ENCODE data around the gene WBP2NL.
"Not testable (repeated sequence)": the region's sequence is repeated elsewhere in the genome, so short reads cannot be mapped to it uniquely, and the experiment has no call there.

Gene WBP2NL

DNA sequence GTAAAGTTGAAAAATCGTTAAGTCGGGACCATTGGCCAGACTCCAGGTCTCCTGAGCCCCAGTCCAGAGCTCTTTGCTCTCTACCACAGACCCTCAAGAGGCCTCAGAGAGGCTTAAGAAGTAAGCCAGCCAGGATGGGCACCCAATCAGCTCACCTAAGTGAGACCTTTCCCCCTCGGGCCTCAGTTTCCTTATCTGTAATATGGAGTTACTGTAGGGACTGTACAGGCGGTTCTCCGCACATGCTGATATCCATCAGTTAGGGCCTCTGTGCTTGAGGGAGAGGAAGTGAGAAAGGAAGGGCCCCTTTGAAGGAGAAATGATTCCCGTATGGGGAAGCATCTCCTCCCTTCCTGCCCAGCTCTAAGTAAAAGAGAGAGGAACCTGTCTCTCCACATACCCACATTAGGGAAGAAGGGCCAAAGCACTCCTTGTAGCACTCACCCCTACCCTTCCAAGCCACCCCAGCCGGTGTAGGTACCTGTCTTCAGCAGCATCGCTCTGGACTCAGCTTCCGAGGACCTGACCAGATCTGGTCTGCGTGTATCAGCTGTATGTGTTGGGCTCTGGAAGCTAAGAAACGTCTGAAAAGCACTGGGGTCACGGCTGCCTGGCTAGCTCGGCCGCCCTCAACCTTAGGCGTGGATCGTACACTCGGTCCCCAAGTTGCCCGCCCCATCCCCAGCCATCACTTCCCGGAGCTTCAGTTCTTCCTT is 71.4 kb downstream of the WBP2NL start:
- H3K27ac ChIP-seq = no peak overlapping the region
- peak overlapping the region; percentile 88 for H3K9ac ChIP-seq (ENCODE audit: insufficient read length)

DNA sequence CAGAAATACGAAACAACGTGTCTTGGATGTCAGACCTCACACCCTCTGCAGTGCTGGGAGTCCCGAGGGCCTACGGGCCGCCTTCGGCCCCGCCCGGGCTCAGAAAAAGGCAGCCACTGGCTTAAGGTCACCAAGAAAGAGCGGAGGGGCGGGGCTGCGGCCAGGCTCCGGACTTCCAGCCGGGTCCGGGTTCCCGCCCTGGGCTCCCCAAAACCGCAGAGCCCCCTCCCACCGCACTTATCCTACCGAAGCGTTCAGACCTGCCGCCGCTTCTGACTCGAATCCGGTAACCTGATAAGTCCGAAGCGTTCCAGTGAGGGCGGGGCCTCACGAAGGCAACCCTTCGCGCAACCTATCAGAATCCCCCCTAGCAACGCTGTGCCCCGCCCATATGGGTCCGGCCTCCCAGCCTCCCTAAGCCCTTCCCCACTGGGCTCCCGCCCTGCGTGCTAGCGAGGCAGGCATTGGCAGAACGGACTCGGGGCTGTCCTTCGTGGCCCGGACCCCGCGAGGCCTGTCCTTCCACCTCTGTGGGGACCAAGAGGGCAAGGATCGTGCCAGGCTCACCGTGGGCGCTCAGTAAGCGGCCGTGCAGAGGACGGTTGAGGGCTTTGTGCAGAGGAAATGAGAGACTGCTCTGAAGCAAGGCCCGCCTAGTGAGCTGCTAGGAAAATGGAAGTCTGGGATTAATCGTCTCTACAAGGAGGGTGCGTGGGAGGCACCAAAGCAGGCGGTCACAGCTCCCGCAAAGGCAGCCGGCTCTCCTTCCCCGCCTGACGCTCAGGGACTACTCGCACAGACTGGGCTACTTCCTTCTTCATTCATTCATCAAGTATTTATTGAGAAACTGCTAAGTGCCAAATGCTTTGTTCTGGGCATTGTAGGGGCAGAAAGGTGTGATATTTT is 72.2 kb downstream of the WBP2NL start, which contains the start of gene NAGA:
NAGA (minus strand) TSS at position 296 of the 906 bp plus-strand sequence. CDS start 515 bp downstream, outside the sequence.
- Histone ChIP-seq H3K9me3 (ENCODE audit: low read depth, low read length) (no peaks in the 10 kb centered on the region), H3K9ac (ENCODE audit: insufficient read length) (peak within 1 kb of the TSS; percentile 88), H3K36me3 (ENCODE audit: insufficient read depth, low read length) (no peaks in the 10 kb centered on the region), H3K27ac (peak within 1 kb of the TSS; percentile 78; the same call in 1 of the 2 replicates), H3K4me3 (peak within 1 kb of the TSS; percentile 94)
- TF ChIP-seq POLR2AphosphoS5 (IDR thresholded peaks at IDR 0.05; ENCODE audit: borderline replicate concordance, low read depth, low read length) (peak; percentile 96), FOXP2 (optimal IDR thresholded peaks at IDR 0.05; ENCODE audit: control extremely low read depth, extremely low read length, insufficient read depth) (no peak), EZH2 (IDR thresholded peaks at IDR 0.05) (no peak)
- DNase-seq (ENCODE audit: low read depth, low spot score) = peak; percentile 72

More for the DNA sequence above, 71.4 kb downstream of the WBP2NL start:
- TF ChIP-seq EZH2 (IDR thresholded peaks at IDR 0.05) = no peak
- TF ChIP-seq FOXP2 (optimal IDR thresholded peaks at IDR 0.05; ENCODE audit: control extremely low read depth, extremely low read length, insufficient read depth) = no peak
- no peak for TF ChIP-seq POLR2AphosphoS5 (IDR thresholded peaks at IDR 0.05; ENCODE audit: borderline replicate concordance, low read depth, low read length)
- Histone ChIP-seq H3K9me3 (ENCODE audit: low read depth, low read length) (no peaks in the 10 kb centered on the region), H3K36me3 (ENCODE audit: insufficient read depth, low read length) (no peaks in the 10 kb centered on the region), H3K4me3 (peak overlapping the region; percentile 94)
- no peak for DNase-seq (ENCODE audit: low read depth, low spot score)

DNA sequence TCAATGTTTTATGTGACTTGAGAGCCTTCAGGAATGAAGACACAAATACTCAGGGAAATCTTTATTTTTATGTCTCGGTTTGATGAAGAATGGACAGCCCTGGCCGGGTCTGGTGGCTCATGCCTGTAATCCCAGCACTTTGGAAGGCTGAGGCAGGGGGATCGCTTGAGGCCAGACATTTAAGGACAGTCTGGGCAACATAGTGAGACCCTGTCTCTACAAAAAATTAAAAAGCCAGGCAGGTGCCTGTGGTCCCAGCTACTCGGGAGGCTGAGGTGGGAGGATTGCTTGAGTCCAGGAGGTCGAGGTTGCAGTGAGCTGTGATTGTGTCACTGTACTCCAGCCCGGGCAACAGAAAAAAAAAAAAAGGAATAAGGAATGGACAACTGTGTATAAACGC is 72.9 kb downstream of the WBP2NL start:
- H3K27ac ChIP-seq = peak overlapping the region; percentile 78; the same call in 1 of the 2 replicates

DNA sequence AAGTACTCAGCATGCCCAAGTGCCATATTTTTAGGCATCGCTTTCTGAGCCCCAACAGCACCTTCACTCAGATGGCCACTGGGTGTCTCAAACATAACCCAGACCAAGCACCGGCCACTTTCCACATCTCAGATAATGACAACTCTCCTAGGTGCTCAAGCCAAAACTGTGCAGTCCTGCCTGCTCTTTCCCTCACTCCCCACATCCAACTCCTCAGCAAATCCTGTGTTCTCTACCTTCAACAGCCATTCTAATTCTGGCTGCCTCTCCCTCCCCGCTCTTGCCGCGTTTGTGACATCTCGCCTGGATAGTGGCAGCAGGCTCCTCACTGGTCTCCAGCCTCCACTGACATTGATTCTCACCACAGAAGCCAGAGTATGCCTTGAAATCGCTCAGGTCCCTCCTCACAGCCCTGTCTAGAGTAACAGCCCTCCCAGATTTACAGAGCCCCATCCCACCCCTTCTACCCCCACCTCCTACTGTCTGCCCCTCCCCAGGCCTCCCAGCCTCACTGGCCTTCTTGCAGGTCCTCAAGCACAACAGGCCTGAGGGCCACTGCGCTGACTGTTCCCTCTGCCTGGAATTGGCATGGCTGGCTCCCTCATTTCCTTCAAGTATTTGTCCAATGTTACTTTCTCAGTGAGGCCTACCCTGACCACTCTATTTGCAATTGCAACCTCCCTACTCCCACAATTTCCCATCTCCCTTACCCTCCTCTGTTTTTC is 74.2 kb downstream of the WBP2NL start:
- no peak for TF ChIP-seq POLR2AphosphoS5 (IDR thresholded peaks at IDR 0.05; ENCODE audit: borderline replicate concordance, low read depth, low read length)
- TF ChIP-seq FOXP2 (optimal IDR thresholded peaks at IDR 0.05; ENCODE audit: control extremely low read depth, extremely low read length, insufficient read depth) = no peak
- TF ChIP-seq EZH2 (IDR thresholded peaks at IDR 0.05) = no peak

More for the DNA sequence above, 72.9 kb downstream of the WBP2NL start:
- H3K4me3 ChIP-seq = peak overlapping the region; percentile 94
- H3K9me3 ChIP-seq (ENCODE audit: low read depth, low read length); DNase-seq (ENCODE audit: low read depth, low spot score); H3K36me3 ChIP-seq (ENCODE audit: insufficient read depth, low read length): not testable (repeated sequence)
- H3K9ac ChIP-seq (ENCODE audit: insufficient read length) = peak overlapping the region; percentile 88

GRCh38 chr22:42073621-42074041 is 75.0 kb downstream of the WBP2NL start:
- H3K4me3 ChIP-seq = no peak overlapping the region

More for the DNA sequence above, 74.2 kb downstream of the WBP2NL start:
- no peak for DNase-seq (ENCODE audit: low read depth, low spot score)
- Histone ChIP-seq H3K4me3 (no peak overlapping the region), H3K27ac (no peak overlapping the region), H3K36me3 (ENCODE audit: insufficient read depth, low read length) (no peaks in the 10 kb centered on the region), H3K9me3 (ENCODE audit: low read depth, low read length) (no peaks in the 10 kb centered on the region), H3K9ac (ENCODE audit: insufficient read length) (no peak overlapping the region)

DNA sequence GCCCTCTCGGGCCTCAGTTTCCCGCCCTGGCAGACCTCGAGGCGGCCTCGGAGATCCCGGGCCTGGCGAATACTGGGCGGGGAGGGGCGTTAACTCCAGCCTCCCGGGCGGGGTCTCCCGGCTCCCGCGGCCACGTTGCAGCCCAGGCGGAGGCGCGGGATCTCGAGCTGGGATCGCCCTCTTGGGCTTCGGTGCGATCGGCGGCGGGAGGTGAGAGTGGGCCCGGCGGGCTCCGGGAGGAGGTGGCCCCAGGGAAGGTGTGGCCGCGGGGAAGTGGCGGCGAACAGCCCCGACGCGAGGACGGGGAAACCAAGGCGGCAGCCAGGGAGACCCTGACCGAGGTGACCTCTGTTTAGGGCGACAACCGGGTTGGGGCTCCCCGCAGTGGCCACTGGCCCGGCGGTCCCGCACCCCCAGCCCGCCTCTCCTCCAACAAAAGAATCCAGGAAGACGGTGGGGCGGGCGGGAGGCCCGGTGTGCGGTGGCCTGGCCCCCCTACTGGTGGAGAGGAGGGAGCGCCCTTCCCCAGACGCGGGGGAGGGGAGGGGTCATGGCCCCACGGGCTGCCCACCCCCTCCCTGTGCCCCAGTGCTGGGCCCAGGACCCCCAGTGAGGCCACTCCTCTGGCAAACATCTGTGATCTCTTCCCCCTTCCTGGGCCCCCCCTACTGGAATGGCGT is 75.7 kb downstream of the WBP2NL start, which contains the start of gene PHETA2:
PHETA2 (plus strand) TSS at position 117 of the 680 bp plus-strand sequence. CDS start 3,046 bp downstream, outside the sequence.
- no peaks in the 10 kb centered on the region for H3K36me3 ChIP-seq (ENCODE audit: insufficient read depth, low read length)
- no peak for TF ChIP-seq EZH2 (IDR thresholded peaks at IDR 0.05)
- no peak for TF ChIP-seq POLR2AphosphoS5 (IDR thresholded peaks at IDR 0.05; ENCODE audit: borderline replicate concordance, low read depth, low read length)
- TF ChIP-seq FOXP2 (optimal IDR thresholded peaks at IDR 0.05; ENCODE audit: control extremely low read depth, extremely low read length, insufficient read depth) = no peak
- no peaks in the 10 kb centered on the region for H3K9me3 ChIP-seq (ENCODE audit: low read depth, low read length)
- no peak within 1 kb of the TSS for H3K4me3 ChIP-seq
- H3K27ac ChIP-seq = no peak within 1 kb of the TSS
- no peak within 1 kb of the TSS for H3K9ac ChIP-seq (ENCODE audit: insufficient read length)
- no peak for DNase-seq (ENCODE audit: low read depth, low spot score)

More at GRCh38 chr22:42073621-42074041, 75.0 kb downstream of the WBP2NL start:
- H3K27ac ChIP-seq = no peak overlapping the region
- TF ChIP-seq FOXP2 (optimal IDR thresholded peaks at IDR 0.05; ENCODE audit: control extremely low read depth, extremely low read length, insufficient read depth) (no peak), EZH2 (IDR thresholded peaks at IDR 0.05) (no peak), POLR2AphosphoS5 (IDR thresholded peaks at IDR 0.05; ENCODE audit: borderline replicate concordance, low read depth, low read length) (no peak)
- no peaks in the 10 kb centered on the region for H3K36me3 ChIP-seq (ENCODE audit: insufficient read depth, low read length)
- H3K9me3 ChIP-seq (ENCODE audit: low read depth, low read length) = no peaks in the 10 kb centered on the region
- DNase-seq (ENCODE audit: low read depth, low spot score) = no peak
- no peak overlapping the region for H3K9ac ChIP-seq (ENCODE audit: insufficient read length)

DNA sequence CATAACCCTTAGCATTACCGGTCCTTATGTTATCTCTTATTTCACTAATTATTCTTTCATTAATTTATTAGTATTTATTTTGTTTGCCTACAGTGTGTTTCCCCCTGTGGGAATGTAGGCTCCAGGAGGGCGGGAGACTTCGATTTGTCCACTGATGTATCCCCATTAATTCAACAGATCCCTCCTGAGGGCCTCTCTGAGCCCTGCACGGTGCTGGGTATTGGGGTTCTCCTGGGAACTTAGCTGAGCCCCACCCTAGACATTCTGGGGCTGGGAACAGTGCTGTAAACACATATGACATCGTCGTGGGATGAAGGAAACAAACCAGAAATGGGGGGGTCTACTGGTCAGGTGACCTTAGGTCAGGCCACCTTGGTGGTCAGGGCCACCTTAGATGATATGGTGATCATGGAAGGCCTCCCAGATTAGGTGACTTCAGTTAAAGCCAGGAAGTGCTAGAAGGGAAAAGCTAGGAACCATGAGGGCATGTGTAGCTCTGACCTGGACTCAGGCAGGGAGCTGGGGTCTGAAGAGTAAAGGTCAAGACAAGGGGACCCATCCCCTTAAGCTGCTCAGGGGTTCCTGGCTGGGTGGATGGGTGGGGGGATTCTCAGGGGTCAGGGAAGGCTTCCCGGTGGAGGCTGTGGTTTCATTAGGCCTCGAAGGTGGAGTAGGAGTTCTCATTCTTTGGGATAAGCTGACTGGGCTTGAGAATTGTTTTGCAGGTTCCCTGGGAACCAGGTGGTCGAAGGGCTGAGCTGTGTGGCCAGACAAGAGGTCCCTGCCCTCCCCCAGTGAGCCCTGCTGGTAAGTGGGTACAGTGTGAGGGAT is 76.5 kb downstream of the WBP2NL start:
- H3K27ac ChIP-seq = no peak overlapping the region
- H3K9me3 ChIP-seq (ENCODE audit: low read depth, low read length) = no peaks in the 10 kb centered on the region
- TF ChIP-seq FOXP2 (optimal IDR thresholded peaks at IDR 0.05; ENCODE audit: control extremely low read depth, extremely low read length, insufficient read depth) (no peak), EZH2 (IDR thresholded peaks at IDR 0.05) (no peak), POLR2AphosphoS5 (IDR thresholded peaks at IDR 0.05; ENCODE audit: borderline replicate concordance, low read depth, low read length) (no peak)
- no peak overlapping the region for H3K9ac ChIP-seq (ENCODE audit: insufficient read length)
- H3K36me3 ChIP-seq (ENCODE audit: insufficient read depth, low read length) = no peaks in the 10 kb centered on the region
- no peak for DNase-seq (ENCODE audit: low read depth, low spot score)
- no peak overlapping the region for H3K4me3 ChIP-seq
